NOMO-1 treated with dmso at 0.1 percent for 144 hours (cell line): Measurements from ENCODE around the gene RETREG1.

ENCODE experiments used
- DNase-seq: peaks from one replicate; lab custom pipeline; 2025; ENCODE audit not compliant: unreplicated experiment; lab: John Stamatoyannopoulos, UW

Gene RETREG1

DNA sequence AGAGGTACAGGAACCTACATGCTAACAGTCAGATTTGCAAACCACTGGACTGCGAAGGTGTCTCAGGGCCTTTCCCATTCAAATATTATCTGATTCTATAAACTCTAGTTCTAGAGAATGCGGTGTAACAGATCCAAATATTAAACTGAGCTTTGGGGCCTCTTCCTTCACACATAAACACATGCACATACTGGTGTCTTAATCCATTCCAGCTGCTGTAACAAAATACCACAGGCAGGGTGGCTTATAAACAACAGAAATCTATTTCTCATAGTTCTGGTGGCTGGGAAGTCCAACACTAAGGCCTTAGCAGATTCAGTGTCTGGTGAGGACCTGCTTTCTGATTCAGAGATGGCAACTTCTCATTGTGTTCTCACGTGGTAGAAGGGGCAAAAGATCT lies 30.2 kb downstream of the RETREG1 start:
- no peak for DNase-seq

DNA sequence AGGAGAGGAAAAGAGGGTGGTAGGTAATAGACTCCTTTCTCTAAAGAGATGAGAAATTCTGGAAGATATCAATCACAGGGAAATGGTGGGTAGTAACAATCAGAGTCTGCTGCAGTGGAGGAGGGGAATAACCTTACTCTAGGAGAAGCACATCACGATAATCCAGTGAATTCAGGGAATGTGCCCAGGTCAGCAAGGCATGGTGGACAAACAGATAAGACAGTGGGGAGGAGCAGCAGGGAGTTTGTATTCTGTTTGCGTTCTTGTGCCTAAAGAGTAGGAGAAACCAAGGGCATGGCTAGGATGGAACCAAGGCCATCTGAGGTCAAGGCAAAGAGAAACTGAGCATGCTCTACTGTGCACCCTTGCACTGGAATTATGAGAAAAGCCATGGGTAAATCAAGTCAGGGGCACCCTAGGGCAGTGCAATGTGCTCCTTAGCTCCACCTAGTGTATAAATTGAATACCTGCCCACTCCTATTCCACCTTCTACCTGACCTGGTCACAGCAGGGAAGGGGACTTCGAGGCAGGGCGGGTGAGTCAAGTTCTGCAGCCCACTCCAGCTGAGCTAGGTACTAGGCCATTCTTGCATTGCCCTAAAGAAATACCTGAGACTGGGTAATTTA lies 31.6 kb downstream of the RETREG1 start:
- DNase-seq = no peak

DNA sequence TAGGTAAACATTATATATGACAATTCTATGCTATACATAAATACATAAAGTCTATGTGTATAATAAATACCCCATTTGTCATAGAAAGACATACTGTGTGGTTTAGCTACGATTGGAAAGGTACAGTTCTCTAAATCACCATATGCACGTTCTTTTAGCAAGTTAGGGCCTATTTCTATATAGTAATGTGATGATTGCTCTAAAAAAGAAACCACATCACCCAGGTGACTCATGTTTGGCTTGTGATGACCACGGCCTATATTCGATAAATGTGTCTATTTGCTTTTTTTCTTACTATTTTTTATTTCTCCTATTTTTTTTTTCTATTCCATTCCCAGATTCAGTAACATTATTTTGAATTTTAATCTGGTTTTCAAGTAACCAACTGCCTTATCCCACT lies 34.7 kb downstream of the RETREG1 start:
- no peak for DNase-seq

DNA sequence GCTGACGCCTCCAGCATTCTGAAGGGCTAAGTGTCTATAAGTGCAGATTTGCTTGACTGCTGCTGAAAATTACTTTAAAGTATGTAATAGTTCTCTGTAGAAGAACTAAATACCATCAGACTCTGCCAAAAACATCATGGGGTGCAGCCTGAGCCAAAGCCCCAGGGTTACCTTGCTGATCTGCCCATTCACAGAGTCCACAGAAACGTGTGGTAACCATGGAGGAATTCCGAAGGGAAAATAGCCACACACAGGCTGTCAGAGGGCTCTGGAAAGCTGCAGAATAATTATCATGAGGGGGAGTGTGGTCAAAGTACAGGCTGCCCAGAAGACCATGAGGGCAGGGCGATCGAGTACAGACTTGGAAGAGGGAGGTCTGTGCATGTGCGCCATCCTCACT lies 36.4 kb downstream of the RETREG1 start:
- DNase-seq = no peak

DNA sequence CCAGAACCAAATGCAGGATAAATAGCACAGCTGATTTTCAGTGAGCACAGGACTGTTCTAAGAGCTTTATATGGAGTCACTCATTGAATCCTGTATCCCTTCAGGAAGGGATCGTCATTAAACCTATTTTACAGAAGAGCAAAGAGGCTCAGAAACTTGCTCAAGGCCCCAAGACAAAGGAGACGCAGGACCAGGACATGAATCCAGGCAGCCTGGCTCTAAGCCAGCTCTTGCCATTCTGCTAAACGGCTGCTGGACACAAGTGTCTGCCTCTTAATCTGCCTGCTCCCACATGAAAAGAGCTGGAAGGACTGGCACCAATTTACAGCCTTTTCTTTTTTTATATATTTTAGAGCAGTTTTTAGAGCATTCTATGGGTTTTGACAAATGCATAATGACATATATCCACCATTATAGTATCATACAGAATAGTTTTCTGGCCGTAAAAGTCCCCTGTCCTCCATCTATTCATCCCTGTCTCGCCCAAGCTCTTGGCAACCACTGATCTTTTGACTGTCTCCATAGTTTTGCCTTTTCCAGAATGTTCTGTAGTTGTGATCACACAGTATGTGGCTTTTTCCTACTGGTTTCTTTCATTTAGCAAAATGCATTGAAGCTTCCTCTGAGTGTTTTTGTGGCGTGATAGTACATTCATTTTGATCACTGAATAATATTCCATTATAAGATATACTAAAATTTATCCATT lies 37.5 kb downstream of the RETREG1 start:
- no peak for DNase-seq

DNA sequence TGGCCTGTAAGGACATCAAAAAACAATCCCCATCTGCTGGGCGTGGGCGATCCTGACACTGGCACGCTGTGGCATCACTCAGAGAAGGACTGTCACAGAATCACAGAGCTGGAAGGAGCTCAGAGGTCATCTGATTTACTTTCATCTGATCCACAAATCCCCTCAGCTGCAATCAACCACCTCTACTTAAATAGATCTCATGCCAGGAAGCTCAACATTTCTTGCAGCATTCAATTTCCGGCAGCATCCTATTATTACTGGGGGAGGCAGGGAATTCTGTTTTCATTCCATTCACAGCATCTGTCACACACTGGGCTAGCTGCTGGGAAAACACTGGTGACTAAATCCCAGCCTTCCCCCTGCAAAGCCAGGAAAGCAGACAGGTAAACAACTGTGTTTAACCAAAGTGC lies 38.3 kb downstream of the RETREG1 start:
- no peak for DNase-seq

DNA sequence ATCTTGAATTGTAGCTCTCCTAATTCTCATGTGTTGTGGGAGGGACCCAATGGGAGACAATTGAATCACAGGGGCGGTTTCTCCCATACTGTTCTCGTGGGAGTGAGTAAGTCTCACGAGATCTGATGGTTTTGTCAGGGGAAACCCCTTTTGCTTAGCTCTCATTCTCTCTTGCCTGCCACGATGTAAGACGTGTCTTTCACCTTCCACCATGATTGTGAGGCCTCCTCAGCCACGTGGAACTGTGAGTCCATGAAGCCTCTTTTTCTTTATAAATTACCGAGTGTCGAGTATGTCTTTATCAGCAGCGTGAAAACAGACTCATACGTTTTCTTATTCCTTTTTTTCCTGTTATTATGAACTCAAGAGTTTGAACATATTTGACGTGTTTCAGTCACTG lies 39.1 kb downstream of the RETREG1 start:
- no peak for DNase-seq

DNA sequence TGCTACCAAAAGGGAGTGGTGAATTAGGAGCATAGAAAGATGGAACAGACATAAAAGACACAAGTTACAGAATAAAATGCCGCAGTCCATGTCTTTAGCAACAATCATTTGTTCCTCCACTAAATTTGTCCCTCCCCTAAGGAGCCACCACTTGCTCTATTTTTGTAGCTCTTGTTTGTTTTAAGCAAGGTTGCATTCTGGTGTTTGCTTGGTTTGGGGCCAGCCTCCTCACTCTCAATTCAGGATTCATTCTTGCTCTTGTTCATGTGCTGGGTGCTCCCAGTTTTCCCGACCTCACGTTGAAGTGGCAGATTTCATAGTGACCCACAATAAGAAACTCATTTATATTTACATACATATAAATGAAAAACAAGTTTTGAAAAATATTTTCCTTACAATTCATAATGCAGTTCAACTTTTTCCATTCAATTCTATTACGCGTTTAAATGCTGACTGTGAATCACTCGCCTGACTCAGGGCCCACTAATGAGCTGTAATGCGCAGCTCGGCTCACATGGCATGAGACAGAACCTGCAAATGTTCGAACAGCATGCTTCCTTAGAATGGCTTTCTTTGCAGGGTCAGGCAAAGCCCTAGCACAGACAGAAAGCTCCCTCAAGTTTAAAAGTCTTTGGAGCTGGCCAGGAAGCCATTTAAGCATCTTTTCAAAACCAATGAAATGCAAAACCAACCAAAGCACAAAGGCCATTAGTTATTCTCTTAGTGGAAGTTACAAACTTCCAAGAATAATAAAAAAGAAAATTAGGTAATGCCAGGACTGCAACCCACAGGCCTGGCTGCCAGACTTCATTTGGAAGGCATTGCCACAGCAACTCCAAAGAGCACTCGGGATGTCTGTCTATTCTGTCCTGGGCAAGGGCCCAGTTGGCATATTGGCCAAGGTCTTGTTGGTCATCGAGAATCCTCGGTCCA lies 41.7 kb downstream of the RETREG1 start:
- DNase-seq = no peak

DNA sequence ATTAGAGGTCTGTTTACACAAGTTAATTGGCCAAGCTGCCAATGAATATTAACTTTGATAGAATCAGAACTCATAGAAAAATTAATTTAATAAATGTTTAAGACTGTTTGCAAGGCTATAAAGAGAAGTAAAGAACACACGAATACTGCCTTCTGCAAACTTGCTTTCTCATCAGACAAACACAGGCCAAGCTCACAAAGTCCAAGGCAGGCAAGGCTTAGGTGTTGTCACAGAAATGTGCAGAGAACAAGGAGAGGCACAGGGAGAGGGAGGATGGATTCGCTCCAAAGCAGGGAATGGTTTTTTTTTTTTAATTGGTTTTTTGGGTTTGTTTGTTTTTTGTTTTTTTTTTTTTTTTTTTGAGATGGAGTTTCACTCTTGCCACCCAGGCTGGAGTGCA lies 43.4 kb downstream of the RETREG1 start:
- no peak for DNase-seq

DNA sequence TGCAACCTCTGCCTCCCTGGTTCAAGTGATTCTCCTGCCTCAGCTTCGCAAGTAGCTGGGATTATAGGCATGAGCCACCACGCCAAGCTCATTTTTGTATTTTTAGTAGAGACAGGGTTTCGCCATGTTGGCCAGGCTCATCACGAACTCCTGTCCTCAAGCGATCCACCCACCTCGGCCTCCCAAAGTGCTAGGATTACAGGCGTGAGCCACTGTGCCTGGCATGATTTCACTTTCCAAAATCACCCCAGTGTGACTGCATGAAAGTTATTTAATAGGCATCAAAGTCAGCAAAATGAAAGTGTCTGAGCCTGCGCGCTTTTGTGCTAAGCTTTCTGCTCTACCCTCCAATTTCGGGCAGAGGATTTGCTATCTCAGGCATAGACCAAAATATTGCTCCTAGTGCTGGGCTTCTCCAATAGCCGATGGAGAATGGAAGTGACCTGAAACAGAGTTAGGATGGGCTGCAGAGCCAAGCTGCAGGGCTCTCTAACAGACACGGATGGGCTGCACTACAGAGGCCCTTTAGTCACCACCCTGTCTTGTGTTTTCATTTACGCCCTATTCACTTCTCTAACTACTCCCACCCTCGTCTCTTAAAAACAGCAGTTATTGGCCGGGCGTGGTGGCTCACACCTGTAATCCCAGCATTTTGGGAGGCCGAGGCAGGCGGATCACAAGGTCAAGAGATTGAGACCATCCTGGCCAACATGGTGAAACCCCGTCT lies 44.3 kb downstream of the RETREG1 start:
- no peak for DNase-seq

DNA sequence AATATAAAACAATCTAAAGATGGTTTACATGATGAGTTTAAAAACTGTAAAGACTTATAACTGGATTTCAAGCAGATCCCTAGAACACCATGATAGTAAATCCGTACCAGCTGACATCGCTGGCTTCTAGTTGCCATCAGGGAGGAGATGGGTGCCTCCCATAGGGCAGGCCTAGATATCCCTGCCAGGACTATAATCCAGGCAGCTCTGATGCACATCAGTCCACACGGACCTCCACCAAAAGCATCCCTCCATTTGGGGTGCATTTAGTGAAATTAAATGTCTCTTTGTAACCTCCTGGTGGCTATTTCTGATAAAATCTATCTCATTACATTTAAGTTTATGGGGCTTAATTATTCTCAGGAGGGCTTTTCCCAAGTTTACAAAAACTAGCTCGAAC lies 45.8 kb downstream of the RETREG1 start:
- DNase-seq = no peak

DNA sequence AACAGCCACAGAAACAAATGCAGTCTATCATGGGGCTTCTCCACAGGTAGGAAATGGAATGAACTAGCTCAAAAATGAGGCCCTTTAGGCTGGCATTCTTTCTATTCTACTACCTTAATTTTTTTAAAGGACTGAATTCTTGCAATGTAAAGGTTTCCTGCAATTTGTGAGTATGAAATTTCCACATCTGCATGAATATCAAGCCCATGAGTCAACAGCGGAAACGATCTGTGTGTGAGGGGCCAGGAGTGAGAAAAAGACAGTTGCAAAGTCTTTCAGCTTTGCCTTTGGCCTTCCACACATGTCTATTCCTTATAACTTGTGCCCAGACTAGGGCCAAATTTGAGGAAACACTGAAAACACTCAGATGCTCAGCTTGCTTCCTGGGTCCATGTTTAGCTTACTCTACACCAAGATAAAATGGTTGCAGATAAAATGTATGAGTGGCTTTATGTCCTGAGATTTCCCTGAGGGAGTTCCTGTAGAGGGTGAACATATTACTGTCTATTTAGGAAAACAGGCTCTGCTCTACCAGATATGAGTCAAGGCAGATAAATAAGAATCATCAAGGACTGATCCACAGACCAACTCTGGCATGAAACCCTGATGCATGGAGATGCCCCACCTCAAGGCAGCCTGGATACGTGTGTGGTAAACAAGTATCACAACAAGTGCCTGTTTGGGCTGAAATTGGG lies 46.5 kb downstream of the RETREG1 start:
- DNase-seq = no peak

DNA sequence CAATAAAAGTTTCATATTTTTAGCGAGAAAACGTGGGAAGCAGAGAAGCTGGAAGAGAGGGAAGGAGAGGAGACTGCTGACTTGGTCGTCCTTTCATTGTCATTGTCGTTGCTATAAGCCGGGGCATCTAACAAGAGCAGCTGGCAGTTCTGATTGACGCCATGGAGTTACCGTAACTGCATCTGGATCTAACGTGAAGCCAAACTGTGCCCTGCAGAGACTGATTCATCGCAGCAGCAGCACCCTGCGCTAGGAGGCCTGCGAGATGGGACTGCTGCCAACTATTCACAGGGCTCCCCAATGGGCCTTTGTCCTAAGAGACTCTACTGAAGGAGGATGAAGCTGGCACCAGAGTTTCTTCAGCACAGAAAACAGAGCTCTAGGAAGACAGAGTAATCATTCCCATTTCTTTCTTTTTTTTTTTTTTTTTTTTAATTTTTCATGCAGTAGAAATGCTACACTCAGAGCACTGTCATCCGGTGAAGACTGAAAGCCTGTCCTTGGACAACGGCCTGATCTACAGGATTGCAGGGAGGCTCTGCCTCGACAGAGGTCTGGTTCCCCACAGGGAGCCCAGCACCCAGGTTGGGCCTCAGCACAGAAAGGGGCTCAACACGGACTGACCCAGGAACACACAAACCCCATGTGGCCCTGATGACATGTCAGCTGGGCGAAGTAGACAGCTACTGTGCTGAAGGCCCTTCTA lies 47.8 kb downstream of the RETREG1 start:
- DNase-seq = no peak

DNA sequence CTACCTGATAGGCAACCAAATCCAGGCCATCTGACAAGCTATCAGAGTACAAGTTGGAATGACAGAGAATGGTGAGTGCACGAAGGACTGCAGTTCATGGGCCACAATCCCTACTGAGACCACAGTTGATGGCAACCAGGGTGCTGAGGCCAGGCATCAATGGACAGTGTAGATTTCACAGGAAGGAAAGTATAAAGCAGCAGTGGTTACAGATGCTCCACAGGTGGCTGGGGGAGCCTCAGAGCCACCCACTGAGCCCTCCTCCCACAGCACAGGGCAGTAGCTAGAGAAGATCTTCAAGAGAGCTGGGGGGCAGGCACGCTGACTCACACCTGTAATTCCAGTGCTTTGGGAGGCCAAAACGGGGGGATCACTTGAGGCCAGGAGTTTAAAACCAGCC lies 49.4 kb downstream of the RETREG1 start:
- no peak for DNase-seq

DNA sequence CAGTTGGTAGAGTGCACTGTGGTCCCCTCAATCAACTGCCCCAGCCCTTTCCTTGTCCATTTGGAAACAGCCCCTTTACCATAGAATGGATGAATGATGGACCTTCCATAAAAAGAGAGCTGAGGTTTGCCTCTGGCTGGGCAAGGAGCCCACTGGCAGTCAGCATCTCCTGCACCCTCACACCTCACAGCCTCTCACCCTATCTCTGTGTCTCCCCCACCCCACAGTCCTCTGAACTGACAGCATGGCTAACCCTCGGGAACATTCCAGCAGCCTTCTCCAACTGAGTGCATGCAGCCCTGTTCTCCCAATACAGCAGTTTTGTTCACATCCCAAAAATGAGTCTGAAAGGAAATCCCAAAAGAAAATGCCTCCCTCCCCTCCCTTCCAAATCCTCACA lies 51.7 kb downstream of the RETREG1 start:
- no peak for DNase-seq

DNA sequence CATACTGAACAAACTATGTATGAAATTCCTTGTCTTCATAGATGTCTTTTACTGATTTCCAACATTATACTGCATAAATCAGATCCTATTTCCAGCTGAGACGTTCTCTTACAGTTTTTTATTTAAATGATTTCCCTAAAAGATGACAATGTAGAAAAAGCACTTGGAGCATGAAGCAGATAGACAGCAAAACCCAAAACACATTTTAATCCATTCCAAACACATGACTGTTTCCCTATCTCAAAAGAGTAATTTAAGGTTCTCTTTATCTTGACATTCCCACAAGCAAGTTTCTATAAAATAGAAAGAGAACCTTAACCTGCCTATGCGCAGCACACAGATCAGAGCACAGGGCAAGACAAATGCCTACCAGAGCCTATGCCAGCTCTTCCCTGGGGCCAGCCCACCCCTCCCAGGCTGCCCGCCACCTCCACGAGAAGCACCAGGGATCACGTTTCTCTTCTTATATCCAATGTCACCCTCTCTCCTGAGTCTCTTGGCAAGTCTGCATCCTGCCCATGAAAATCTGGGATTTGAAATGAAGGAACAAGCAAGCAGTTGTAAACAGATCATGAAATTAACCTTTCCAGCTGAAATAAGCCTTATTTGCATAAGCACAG lies 52.4 kb downstream of the RETREG1 start:
- DNase-seq = no peak

DNA sequence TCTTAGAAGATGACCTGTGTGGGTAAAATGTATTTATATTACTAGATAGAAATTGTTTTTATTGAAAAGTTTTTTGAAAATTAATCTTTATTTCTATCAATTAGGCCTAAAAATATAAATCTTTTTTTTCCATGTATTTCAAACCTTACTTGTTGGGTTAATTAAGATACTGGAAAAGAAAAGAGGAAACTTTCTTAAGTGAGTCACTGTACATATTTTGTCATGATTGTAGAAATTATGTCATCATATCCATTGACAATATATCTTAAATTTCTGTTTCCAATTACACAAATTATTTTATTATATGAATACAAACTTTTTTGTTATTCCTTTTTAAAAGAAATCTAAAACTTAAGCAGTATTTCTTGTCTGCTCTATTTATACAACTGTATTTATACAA lies 53.1 kb downstream of the RETREG1 start:
- DNase-seq = no peak

DNA sequence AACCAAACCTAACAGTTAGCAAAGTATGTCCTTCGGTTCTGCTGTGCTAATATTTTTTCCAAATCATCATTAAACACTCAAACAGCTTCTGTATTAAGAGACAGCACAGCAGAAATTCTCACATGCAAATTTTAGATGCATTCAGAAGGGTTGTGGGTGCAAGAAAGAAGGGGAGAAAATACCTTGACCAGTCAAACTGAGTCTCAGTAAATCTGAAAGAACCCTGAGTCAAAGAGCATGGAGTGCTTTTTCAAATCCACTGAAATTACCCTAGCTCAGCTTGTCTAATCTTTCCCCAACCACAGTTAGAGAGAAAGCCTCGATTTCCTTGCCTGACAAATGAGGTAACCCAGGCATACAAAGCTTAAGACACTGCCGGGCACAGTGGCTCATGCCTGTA lies 55.1 kb downstream of the RETREG1 start:
- DNase-seq = no peak

DNA sequence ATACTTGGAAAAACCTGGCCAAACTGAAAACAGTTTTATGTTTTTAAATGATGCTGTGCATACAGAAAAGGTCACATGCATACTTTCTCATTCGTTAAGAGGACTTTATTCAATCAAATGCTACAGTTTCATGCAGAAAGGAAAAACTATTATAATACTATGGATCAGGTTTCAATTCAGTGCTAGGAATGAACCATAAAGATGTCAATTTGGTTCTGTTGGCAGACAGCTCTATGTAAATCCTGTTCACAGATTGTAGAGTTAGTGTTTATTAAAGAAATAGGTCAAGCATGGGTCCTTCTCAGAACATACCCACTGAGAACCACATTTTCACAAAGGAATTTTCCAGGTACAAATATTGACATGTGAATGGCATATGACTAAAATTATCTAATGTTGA lies 57.1 kb downstream of the RETREG1 start:
- DNase-seq = no peak
